PC-9 (cell line): Measurements from ENCODE around the gene KREMEN1. TPM values are rescaled to one million over a fixed set of nuclear protein-coding genes. Genes with fewer than 3 reads are reported as not detected.

Experiments used
- BruUV-seq: library from RNA; stranded (reverse); fragments of 400-500 nt; replicated peaks from 2 replicates; lab custom pipeline; 2021; lab: Mats Ljungman, UMichigan
- CTCF ChIA-PET: fragments of 300-600 bp; sonication (Branson Sonifier 250); formaldehyde crosslinking; loops from one replicate; lab custom pipeline; 2022; ENCODE audit warnings: antibody characterized with exemption; lab: Charles Lee
- POLR2A ChIA-PET: fragments of 300-600 bp; sonication (Branson Sonifier 250); formaldehyde crosslinking; loops from one replicate; lab custom pipeline; 2022; ENCODE audit warnings: antibody characterized with exemption; ENCODE audit not compliant: unreplicated experiment; lab: Charles Lee
- DNase-seq, 2 experiments: peaks; one replicate each; pipeline versions ENCODE4 v3.0.0 to v3.0.0-alpha.2; 2015 to 2022; ENCODE audit warnings: mixed read lengths in 1 of 2
- H2AFZ ChIP-seq: fragments of 200-600 bp; sonication (generic); 2 replicates; pipeline ENCODE4 v1.8.1; 2017; ENCODE audit warnings: antibody characterized with exemption
- H3F3A ChIP-seq: fragments of 200-600 bp; sonication (generic); 2 replicates; pipeline ENCODE4 v1.8.1; 2017; ENCODE audit warnings: antibody characterized with exemption, mild to moderate bottlenecking, low read depth; ENCODE audit not compliant: insufficient read depth
- H3K27ac ChIP-seq: fragments of 200-600 bp; sonication (generic); 2 replicates; pipeline ENCODE4 v1.6.1; 2016; ENCODE audit warnings: mixed run types
- H3K27me3 ChIP-seq: fragments of 200-600 bp; sonication (generic); 2 replicates; pipeline ENCODE4 v1.6.1; 2016; ENCODE audit warnings: low read depth, mixed run types; ENCODE audit not compliant: insufficient read depth
- H3K36me3 ChIP-seq: fragments of 200-600 bp; sonication (generic); 2 replicates; pipeline ENCODE4 v1.6.1; 2016; ENCODE audit warnings: low read depth, mixed run types
- H3K4me1 ChIP-seq: fragments of 200-600 bp; sonication (generic); replicated peaks from 2 replicates; pipeline ENCODE4 v1.6.1; 2016; ENCODE audit warnings: mixed run types; ENCODE audit not compliant: insufficient read depth
- H3K4me2 ChIP-seq: fragments of 200-600 bp; sonication (generic); 2 replicates; pipeline ENCODE4 v1.6.1; 2017; ENCODE audit warnings: mixed run types
- H3K4me3 ChIP-seq: fragments of 200-600 bp; sonication (generic); 2 replicates; pipeline ENCODE4 v1.6.1; 2016; ENCODE audit warnings: mixed run types
- H3K79me2 ChIP-seq: fragments of 200-600 bp; sonication (generic); 2 replicates; pipeline ENCODE4 v1.6.1; 2017; ENCODE audit warnings: low read depth, mixed run types
- H3K9me2 ChIP-seq: fragments of 200-600 bp; sonication (generic); 2 replicates; pipeline ENCODE4 v1.8.1; 2017; ENCODE audit warnings: mild to moderate bottlenecking; ENCODE audit not compliant: insufficient read depth
- H3K9me3 ChIP-seq: fragments of 200-600 bp; sonication (generic); 2 replicates; pipeline ENCODE4 v1.8.1; 2016; ENCODE audit warnings: low read depth; ENCODE audit not compliant: insufficient read depth
- H4K20me1 ChIP-seq: fragments of 200-600 bp; sonication (generic); 2 replicates; pipeline ENCODE4 v1.8.1; 2017; ENCODE audit not compliant: insufficient read depth
- CTCF ChIP-seq: fragments of 200-600 bp; sonication (generic); conservative IDR thresholded peaks from 2 replicates; pipeline ENCODE4 v1.6.1; 2017; ENCODE audit warnings: mixed run types, antibody characterized with exemption, mild to moderate bottlenecking, moderate library complexity
- EZH2 ChIP-seq: fragments of 200-600 bp; sonication (generic); IDR thresholded peaks from 2 replicates; pipeline ENCODE4 v1.8.0; 2017; ENCODE audit warnings: antibody characterized with exemption, low read depth
- intact Hi-C: fragments of 100-400 bp; cut with micrococcal nuclease; formaldehyde crosslinking; loops from one replicate; pipeline ENCODE4 v1.10.0; 2022; ENCODE audit not compliant: unreplicated experiment
- total RNA-seq: library from RNA; stranded (reverse); gene quantifications from 2 replicates; pipeline ENCODE4 v1.2.3, GENCODE V29; 2021

Gene KREMEN1
- total RNA-seq, 1 experiment from 2014 or later = 6.1 TPM

- Histone ChIP-seq H3K9me3 (peaks cover 3% of the 10 kb centered on the region; the same call in 1 of the 2 replicates), H2AFZ (no peak overlapping the region), H3K27me3 (no peaks in the 10 kb centered on the region), H4K20me1 (no peaks in the 10 kb centered on the region), H3K4me1 (no peaks in the 10 kb centered on the region), H3K79me2 (no peaks in the 10 kb centered on the region), H3K4me3 (no peak overlapping the region), H3K36me3 (no peaks in the 10 kb centered on the region), H3K27ac (no peak overlapping the region), H3K9me2 (no peaks in the 10 kb centered on the region), H3K4me2 (no peak overlapping the region), H3F3A (peaks cover 5% of the 10 kb centered on the region; the same call in 1 of the 2 replicates)
- POLR2A ChIA-PET = no interaction called here
- CTCF ChIA-PET = no interaction called here
- no peak for DNase-seq
- intact Hi-C loops = no loop called here
- no peak for TF ChIP-seq CTCF
- no peak for TF ChIP-seq EZH2
- no TSS peak for BruUV-seq
These were observed 120.2 kb downstream of the KREMEN1 start for GRCh38 chr22:29193021-29193420.

GRCh38 chr22:29194184-29194583 is 121.3 kb downstream of the KREMEN1 start:
- H4K20me1 ChIP-seq = no peaks in the 10 kb centered on the region
- TF ChIP-seq EZH2 = no peak
- no peak for TF ChIP-seq CTCF
- H3K36me3 ChIP-seq = no peaks in the 10 kb centered on the region
- no peak for DNase-seq
- no peaks in the 10 kb centered on the region for H3K27me3 ChIP-seq
- no peaks in the 10 kb centered on the region for H3K4me1 ChIP-seq
- H3F3A ChIP-seq = peaks cover 5% of the 10 kb centered on the region; the same call in 1 of the 2 replicates
- H3K4me2 ChIP-seq = no peak overlapping the region
- H3K27ac ChIP-seq = no peak overlapping the region
- POLR2A ChIA-PET = no interaction called here
- no peaks in the 10 kb centered on the region for H3K79me2 ChIP-seq
- peaks cover 3% of the 10 kb centered on the region; the same call in 1 of the 2 replicates for H3K9me3 ChIP-seq
- CTCF ChIA-PET = no interaction called here
- no peaks in the 10 kb centered on the region for H3K9me2 ChIP-seq
- no peak overlapping the region for H2AFZ ChIP-seq
- intact Hi-C loops = no loop called here
- BruUV-seq = no TSS peak
- H3K4me3 ChIP-seq = no peak overlapping the region

GRCh38 chr22:29195118-29195963 is 122.5 kb downstream of the KREMEN1 start:
- H3K4me3 ChIP-seq = no peak overlapping the region
- H3K79me2 ChIP-seq = no peaks in the 10 kb centered on the region
- POLR2A ChIA-PET = no interaction called here

More at GRCh38 chr22:29195118-29195963, 122.5 kb downstream of the KREMEN1 start:
- H3K36me3 ChIP-seq = no peaks in the 10 kb centered on the region
- no peaks in the 10 kb centered on the region for H4K20me1 ChIP-seq
- H3F3A ChIP-seq = peaks cover 5% of the 10 kb centered on the region; the same call in 1 of the 2 replicates
- H3K27ac ChIP-seq = no peak overlapping the region
- H3K9me2 ChIP-seq = no peaks in the 10 kb centered on the region
- intact Hi-C loops = no loop called here
- no peak overlapping the region for H2AFZ ChIP-seq
- no peaks in the 10 kb centered on the region for H3K4me1 ChIP-seq
- H3K9me3 ChIP-seq = peaks cover 3% of the 10 kb centered on the region; the same call in 1 of the 2 replicates
- no peak for DNase-seq
- H3K4me2 ChIP-seq = no peak overlapping the region
- no peak for TF ChIP-seq CTCF
- no peak for TF ChIP-seq EZH2
- BruUV-seq = no TSS peak
- no peaks in the 10 kb centered on the region for H3K27me3 ChIP-seq
- CTCF ChIA-PET = no interaction called here
